GM12878 (cell line): ENCODE measurements around the gene BOLA2B. TPM values are rescaled to one million over a fixed set of nuclear protein-coding genes. Genes with fewer than 3 reads are reported as not detected.

ENCODE experiments used
- ATAC-seq: fragments of 200-7000 bp; cut with Tn5 transposase; 3 replicates; pipeline ENCODE4 v1.9.1; 2020; ENCODE audit warnings: mild to moderate bottlenecking, moderate library complexity
- BruUV-seq: library from RNA; stranded (reverse); fragments of 400-500 nt; replicated peaks from 2 replicates; lab custom pipeline; 2021; lab: Mats Ljungman, UMichigan
- CTCF ChIA-PET: fragments of 300-600 bp; sonication (Branson Sonifier 250); formaldehyde crosslinking; extraction: SDS; loops from one replicate; lab custom pipeline; 2021; ENCODE audit warnings: inconsistent platforms; lab: Yijun Ruan, JAX
- POLR2A ChIA-PET: fragments of 350-600 bp; formaldehyde crosslinking; extraction: SDS; loops from one replicate; lab custom pipeline; 2021; ENCODE audit warnings: inconsistent platforms; lab: Charles Lee
- RAD21 ChIA-PET: fragments of 300-600 bp; sonication (Branson Sonifier 250); formaldehyde crosslinking; loops from one replicate; lab custom pipeline; 2023; ENCODE audit warnings: antibody characterized with exemption; ENCODE audit not compliant: unreplicated experiment; lab: Charles Lee
- SMC1A ChIA-PET: fragments of 300-600 bp; sonication (Branson Sonifier 250); formaldehyde crosslinking; loops from one replicate; lab custom pipeline; 2023; ENCODE audit not compliant: unreplicated experiment, uncharacterized antibody; lab: Charles Lee
- DNase-seq: peaks from one replicate; pipeline ENCODE4 v3.0.0-alpha.2; 2011; ENCODE audit warnings: low read depth, low spot score
- FAIRE-seq: peaks from 3 replicates; lab custom pipeline; 2011; peaks lifted over from hg19 to GRCh38; lab: Jason Lieb, UNC
- H2AFZ ChIP-seq: 2 replicates; pipeline ENCODE4 v1.6.0; 2011; ENCODE audit warnings: low read depth, low read length, control low read depth; ENCODE audit not compliant: control insufficient read depth
- H3K27ac ChIP-seq: 2 replicates; pipeline ENCODE4 v1.5.1; 2011; ENCODE audit warnings: control low read depth; ENCODE audit not compliant: control insufficient read depth, insufficient read depth
- H3K27me3 ChIP-seq, 2 experiments: replicated peaks in 1 of 2; 2 replicates each; pipeline versions ENCODE4 v1.6.0 to v1.6.1; 2011; ENCODE audit warnings: low read length in 1 of 2; ENCODE audit not compliant: control insufficient read depth in 2 of 2, insufficient read depth in 2 of 2
- H3K36me3 ChIP-seq, 2 experiments: 2 replicates each; pipeline ENCODE4 v1.5.1; 2011; ENCODE audit warnings: low read length in 1 of 2; ENCODE audit not compliant: control insufficient read depth in 2 of 2, insufficient read depth in 2 of 2
- H3K4me1 ChIP-seq: 2 replicates; pipeline ENCODE4 v1.6.1; 2011; ENCODE audit warnings: mild to moderate bottlenecking, low read length, moderate library complexity, mixed read lengths; ENCODE audit not compliant: control insufficient read depth, insufficient read depth
- H3K4me2 ChIP-seq: 2 replicates; pipeline ENCODE4 v1.6.0; 2011; ENCODE audit warnings: control low read depth; ENCODE audit not compliant: control insufficient read depth, insufficient read depth
- H3K4me3 ChIP-seq: fragments of 200-600 bp; sonication (generic); 2 replicates; pipeline ENCODE4 v1.5.1; 2016
- H3K79me2 ChIP-seq: 2 replicates; pipeline ENCODE4 v1.6.0; 2011; ENCODE audit warnings: low read length; ENCODE audit not compliant: control insufficient read depth, insufficient read depth
- H3K9ac ChIP-seq: 2 replicates; pipeline ENCODE4 v1.8.0; 2011; ENCODE audit warnings: low read length, control low read depth, mixed read lengths; ENCODE audit not compliant: control insufficient read depth, insufficient read depth
- H3K9me3 ChIP-seq: replicated peaks from 3 replicates; pipeline ENCODE4 v1.5.1; 2011; ENCODE audit warnings: mild to moderate bottlenecking, low read length; ENCODE audit not compliant: control insufficient read depth, insufficient read depth
- H4K20me1 ChIP-seq: 2 replicates; pipeline ENCODE4 v1.6.0; 2011; ENCODE audit not compliant: control insufficient read depth, insufficient read depth
- ATF2 ChIP-seq: IDR thresholded peaks from 2 replicates; pipeline ENCODE4 v1.6.1; 2012; ENCODE audit warnings: low read length, inconsistent platforms
- BCLAF1 ChIP-seq: fragments of 450-650 bp; IDR thresholded peaks from 2 replicates; pipeline ENCODE4 v1.6.1; 2017; ENCODE audit warnings: antibody characterized with exemption, mild to moderate bottlenecking, moderate library complexity
- CREB1 ChIP-seq: IDR thresholded peaks from 2 replicates; pipeline ENCODE4 v1.6.1; 2012; ENCODE audit warnings: low read depth, mild to moderate bottlenecking, inconsistent platforms
- DPF2 ChIP-seq: fragments of 450-650 bp; IDR thresholded peaks from 2 replicates; pipeline ENCODE4 v1.6.1; 2017; ENCODE audit warnings: mild to moderate bottlenecking
- E2F8 ChIP-seq: fragments of 450-650 bp; IDR thresholded peaks from 2 replicates; pipeline ENCODE4 v1.6.1; 2018; ENCODE audit warnings: mild to moderate bottlenecking, low read depth, moderate library complexity; ENCODE audit not compliant: partially characterized antibody
- ESRRA ChIP-seq: IDR thresholded peaks from 2 replicates; pipeline ENCODE4 v1.6.1; 2012; ENCODE audit warnings: mild to moderate bottlenecking, low read length, improper control_type of control experiment
- HSF1 ChIP-seq: fragments of 150-350 bp; IDR thresholded peaks from 2 replicates; pipeline ENCODE4 v1.6.1; 2014; ENCODE audit warnings: mild to moderate bottlenecking, low read depth, low read length
- IKZF2 ChIP-seq, 2 experiments: fragments of 450-650 bp; IDR thresholded peaks; 2 replicates each; pipeline ENCODE4 v1.6.1; 2017; ENCODE audit warnings: mild to moderate bottlenecking in 2 of 2, moderate library complexity in 2 of 2
- KAT2A ChIP-seq: conservative IDR thresholded peaks from 2 replicates; pipeline ENCODE4 v1.6.1; 2011; ENCODE audit warnings: low read depth, low read length; ENCODE audit not compliant: control insufficient read depth
- PAX5 ChIP-seq: IDR thresholded peaks from 2 replicates; pipeline ENCODE4 v1.6.1; 2011; ENCODE audit warnings: low read depth, low read length, borderline replicate concordance
- POLR2AphosphoS5 ChIP-seq: IDR thresholded peaks from 2 replicates; pipeline ENCODE4 v1.6.1; 2011; ENCODE audit warnings: mild to moderate bottlenecking, low read length, inconsistent platforms
- RUNX3 ChIP-seq: IDR thresholded peaks from 2 replicates; pipeline ENCODE4 v1.6.1; 2012; ENCODE audit warnings: low read length, inconsistent platforms
- SMAD1 ChIP-seq: fragments of 450-650 bp; IDR thresholded peaks from 2 replicates; pipeline ENCODE4 v1.6.1; 2018; ENCODE audit warnings: mild to moderate bottlenecking, low read depth; ENCODE audit not compliant: partially characterized antibody
- SREBF1 ChIP-seq: IDR thresholded peaks from 2 replicates; pipeline ENCODE4 v1.6.1; 2012; ENCODE audit warnings: mild to moderate bottlenecking, low read length
- YBX1 ChIP-seq: fragments of 450-650 bp; IDR thresholded peaks from 2 replicates; pipeline ENCODE4 v1.6.1; 2016; ENCODE audit warnings: antibody characterized with exemption
- ZZZ3 ChIP-seq: IDR thresholded peaks from 2 replicates; pipeline ENCODE4 v1.6.1; 2011; ENCODE audit warnings: low read depth; ENCODE audit not compliant: control insufficient read depth, insufficient read length
- WGBS: methylation state at CpG from one replicate; pipeline ENCODE4 v1.1.6; 2016; ENCODE audit warnings: low lambda C conversion rate; ENCODE audit not compliant: insufficient replicate concordance, insufficient coverage; ENCODE audit errors: missing lambda C conversion rate; 5-methylcytosine and 5-hydroxymethylcytosine counted together
- in situ Hi-C: fragments of 300-500 bp; cut with MboI; formaldehyde crosslinking; loops from 9 replicates; pipeline ENCODE4 v1.14.3; 2018; ENCODE audit warnings: mixed read lengths
- intact Hi-C: fragments of 100-400 bp; cut with micrococcal nuclease; formaldehyde crosslinking; loops from one replicate; pipeline ENCODE4 v1.14.2; 2022; ENCODE audit not compliant: unreplicated experiment
- polyA plus RNA-seq, 11 experiments: library from polyadenylated mRNA; depleted of rRNA in 4 of 11; unstranded in 6 of 11; stranded (reverse) in 5 of 11; fragments of >200 nt; fragmentation: Nextera tagmentation in 4 of 11; fragmentation: Illumina TruSeq in 1 of 11; extraction: Ambion mirVana in 4 of 11; extraction: Trizol in 1 of 11; gene quantifications; 1 replicate in 1 of 11; 2 replicates in 10 of 11; pipeline versions ENCODE4 v1.2.1 to v1.2.3, GENCODE V29; 2011 to 2016; ENCODE audit warnings: inconsistent platforms in 2 of 11, missing spikeins in 2 of 11, low read depth in 1 of 11
- total RNA-seq, 4 experiments: library from RNA; depleted of rRNA in 3 of 4; stranded (reverse); fragments of >200 nt in 3 of 4; fragmentation: Illumina TruSeq in 1 of 4; extraction: Trizol in 1 of 4; gene quantifications; 2 replicates each; pipeline versions ENCODE4 v1.2.1 to v1.2.3, GENCODE V29; 2013 to 2021

BOLA2B gene
- total and polyA plus RNA-seq, 10 of the 15 experiments (the other 5 are each of a cell fraction or from before 2014, with no cell fraction given), result 39.9 to 292 (median 130) TPM

- no peak for TF ChIP-seq E2F8
- TF ChIP-seq DPF2, result no peak
- TF ChIP-seq PAX5, result no peak
These were observed 13.5 kb downstream of the BOLA2B start (continued) for GRCh38 chr16:30179931-30180330.

DNA sequence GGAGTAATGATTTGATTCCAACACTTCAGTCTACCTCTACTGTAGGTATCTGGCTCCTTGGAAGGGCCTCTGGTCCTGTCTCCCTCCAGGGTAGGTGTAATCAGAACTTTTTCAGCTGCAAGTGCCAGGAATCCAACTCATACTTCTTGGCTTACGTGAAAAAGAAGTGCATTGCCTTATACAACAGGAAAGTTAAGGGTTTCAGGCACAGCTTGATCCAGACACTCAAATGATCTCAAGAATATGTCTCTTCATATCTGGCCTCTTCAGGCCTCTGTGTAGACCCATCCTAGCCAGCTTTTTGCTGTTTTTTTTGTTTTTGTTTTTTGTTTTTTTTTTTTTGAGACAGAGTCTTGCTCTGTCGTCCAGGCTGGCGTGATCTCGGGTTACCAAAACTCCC lies 14.3 kb downstream of the BOLA2B start:
- POLR2A ChIA-PET, result interaction anchor here (0.7 kb wide), 1 partner anchor 103 kb away, joined by 3 read pairs; no protein-coding TSS in a partner anchor
- in situ Hi-C loops, result no loop called here
- intact Hi-C loops, result no loop called here
- TF ChIP-seq RUNX3 (no peak), CREB1 (no peak), IKZF2 (IDR thresholded peaks at IDR 0.05) (no peak), SREBF1 (no peak), POLR2AphosphoS5 (no peak), SMAD1 (no peak), ESRRA (no peak), BCLAF1 (no peak), YBX1 (no peak), KAT2A (no peak), HSF1 (no peak), ATF2 (no peak), ZZZ3 (no peak)

More for the DNA sequence above, 14.3 kb downstream of the BOLA2B start:
- 69% methylated on average over 4 of the region's 4 CpGs for WGBS
- DNase-seq (no peak), FAIRE-seq (no peak), ATAC-seq (no peak)
- Histone ChIP-seq H3K36me3 (no peaks in the 10 kb centered on the region), H3K9ac (no peak overlapping the region), H3K4me2 (no peak overlapping the region), H2AFZ (no peak overlapping the region), H4K20me1 (no peaks in the 10 kb centered on the region), H3K4me1 (peaks cover 6% of the 10 kb centered on the region), H3K4me3 (no peak overlapping the region), H3K9me3 (no peaks in the 10 kb centered on the region), H3K27me3 (no peaks in the 10 kb centered on the region), H3K79me2 (peaks cover 13% of the 10 kb centered on the region), H3K27ac (no peak overlapping the region)
- CTCF ChIA-PET, result interaction anchor here (1.2 kb wide), 1 partner anchor 87 kb away, joined by 4 read pairs; the partner anchor contains the start of gene TBX6
- RAD21 ChIA-PET, result no interaction called here
- SMC1A ChIA-PET, result no interaction called here
- no TSS peak for BruUV-seq
